HEK293 (cell line): Measurements from ENCODE around the gene KIAA0513.

ENCODE experiments used
- AEBP2 ChIP-seq: fragments of 450-650 bp; formaldehyde crosslinking; IDR thresholded peaks from 2 replicates; pipeline ENCODE4 v1.5.1; 2016; ENCODE audit warnings: missing biosample characterization, missing genetic modification characterization, borderline replicate concordance
- HOXD13 ChIP-seq: sonication (generic); formaldehyde crosslinking; IDR thresholded peaks from 2 replicates; pipeline ENCODE4 v1.8.0; 2022; ENCODE audit warnings: missing genetic modification reagents, borderline replicate concordance
- SALL2 ChIP-seq: fragments of 450-650 bp; formaldehyde crosslinking; IDR thresholded peaks from 2 replicates; pipeline ENCODE4 v1.5.0; 2017; ENCODE audit warnings: missing biosample characterization, mild to moderate bottlenecking, missing genetic modification characterization, borderline replicate concordance
- SP3 ChIP-seq: fragments of 450-650 bp; formaldehyde crosslinking; IDR thresholded peaks from 2 replicates; pipeline ENCODE4 v1.5.1; 2016; ENCODE audit warnings: missing biosample characterization, missing genetic modification characterization
- ZBTB48 ChIP-seq: fragments of 450-650 bp; formaldehyde crosslinking; IDR thresholded peaks from 2 replicates; pipeline ENCODE4 v1.5.1; 2016; ENCODE audit warnings: missing biosample characterization, missing genetic modification characterization
- ZFP37 ChIP-seq: fragments of 450-650 bp; formaldehyde crosslinking; IDR thresholded peaks from 2 replicates; pipeline ENCODE4 v1.5.1; 2016; ENCODE audit warnings: missing biosample characterization, missing genetic modification characterization
- ZNF133 ChIP-seq: fragments of 450-650 bp; formaldehyde crosslinking; IDR thresholded peaks from 2 replicates; pipeline ENCODE4 v1.5.1; 2016; ENCODE audit warnings: missing biosample characterization, missing genetic modification characterization
- ZNF146 ChIP-seq: fragments of 450-650 bp; formaldehyde crosslinking; IDR thresholded peaks from 2 replicates; pipeline ENCODE4 v1.5.1; 2016; ENCODE audit warnings: missing biosample characterization, missing genetic modification characterization
- ZNF157 ChIP-seq: fragments of 450-650 bp; formaldehyde crosslinking; IDR thresholded peaks from 2 replicates; pipeline ENCODE4 v1.5.1; 2016; ENCODE audit warnings: missing biosample characterization, missing genetic modification characterization
- ZNF214 ChIP-seq: fragments of 450-650 bp; formaldehyde crosslinking; IDR thresholded peaks from 2 replicates; pipeline ENCODE4 v1.5.1; 2017; ENCODE audit warnings: missing biosample characterization, mild to moderate bottlenecking, missing genetic modification characterization, borderline replicate concordance
- ZNF274 ChIP-seq, 2 experiments: fragments of 200-500 bp in 1 of 2; fragments of 450-650 bp in 1 of 2; sonication (Bioruptor generic) in 1 of 2; formaldehyde crosslinking in 1 of 2; IDR thresholded peaks; 2 replicates each; pipeline versions ENCODE4 v1.5.1 to v1.6.1; 2014 to 2016; ENCODE audit warnings: borderline replicate concordance in 1 of 2, inconsistent platforms in 1 of 2, low read length in 1 of 2, missing biosample characterization in 1 of 2, missing genetic modification characterization in 1 of 2
- ZNF391 ChIP-seq: fragments of 450-650 bp; formaldehyde crosslinking; IDR thresholded peaks from 2 replicates; pipeline ENCODE4 v1.5.1; 2016; ENCODE audit warnings: low read depth, missing biosample characterization, missing genetic modification characterization, borderline replicate concordance
- ZNF394 ChIP-seq: fragments of 450-650 bp; formaldehyde crosslinking; IDR thresholded peaks from 2 replicates; pipeline ENCODE4 v1.5.1; 2016; ENCODE audit warnings: missing biosample characterization, missing genetic modification characterization, mild to moderate bottlenecking, moderate library complexity, borderline replicate concordance
- ZNF514 ChIP-seq: fragments of 450-650 bp; formaldehyde crosslinking; IDR thresholded peaks from 2 replicates; pipeline ENCODE4 v1.5.1; 2016; ENCODE audit warnings: missing biosample characterization, missing genetic modification characterization
- ZNF561 ChIP-seq: fragments of 450-650 bp; IDR thresholded peaks from 2 replicates; pipeline ENCODE4 v1.5.1; 2018; ENCODE audit warnings: missing biosample characterization, missing genetic modification characterization, borderline replicate concordance
- ZSCAN18 ChIP-seq: fragments of 450-650 bp; formaldehyde crosslinking; IDR thresholded peaks from 2 replicates; pipeline ENCODE4 v1.5.1; 2016; ENCODE audit warnings: missing biosample characterization, missing genetic modification characterization
- TF ChIP-seq, protein P1 (sequence below): fragments of 450-650 bp; formaldehyde crosslinking; IDR thresholded peaks from 2 replicates; pipeline ENCODE4 v1.5.1; 2016; ENCODE audit warnings: missing biosample characterization, missing genetic modification characterization
- TF ChIP-seq, protein P2 (sequence below): fragments of 450-650 bp; formaldehyde crosslinking; conservative IDR thresholded peaks from 2 replicates; pipeline ENCODE4 v1.5.1; 2016; ENCODE audit warnings: low read depth, missing biosample characterization, missing genetic modification characterization
- TF ChIP-seq, protein P3 (sequence below): fragments of 450-650 bp; formaldehyde crosslinking; optimal IDR thresholded peaks from 2 replicates; pipeline ENCODE3; 2016; ENCODE audit warnings: missing biosample characterization, mild to moderate bottlenecking, missing genetic modification characterization
- TF ChIP-seq, protein P4 (sequence below): fragments of 450-650 bp; formaldehyde crosslinking; IDR thresholded peaks from 2 replicates; pipeline ENCODE4 v1.5.1; 2016; ENCODE audit warnings: missing biosample characterization, missing genetic modification characterization
- TF ChIP-seq, protein P5 (sequence below): fragments of 450-650 bp; formaldehyde crosslinking; IDR thresholded peaks from 2 replicates; pipeline ENCODE4 v1.5.1; 2016; ENCODE audit warnings: missing biosample characterization, missing genetic modification characterization, borderline replicate concordance

Gene KIAA0513

GRCh38 chr16:85010931-85011845 lies 16.4 kb upstream of the KIAA0513 start, which contains the start of gene ZDHHC7 (continued):
- TF ChIP-seq, protein P1, sequence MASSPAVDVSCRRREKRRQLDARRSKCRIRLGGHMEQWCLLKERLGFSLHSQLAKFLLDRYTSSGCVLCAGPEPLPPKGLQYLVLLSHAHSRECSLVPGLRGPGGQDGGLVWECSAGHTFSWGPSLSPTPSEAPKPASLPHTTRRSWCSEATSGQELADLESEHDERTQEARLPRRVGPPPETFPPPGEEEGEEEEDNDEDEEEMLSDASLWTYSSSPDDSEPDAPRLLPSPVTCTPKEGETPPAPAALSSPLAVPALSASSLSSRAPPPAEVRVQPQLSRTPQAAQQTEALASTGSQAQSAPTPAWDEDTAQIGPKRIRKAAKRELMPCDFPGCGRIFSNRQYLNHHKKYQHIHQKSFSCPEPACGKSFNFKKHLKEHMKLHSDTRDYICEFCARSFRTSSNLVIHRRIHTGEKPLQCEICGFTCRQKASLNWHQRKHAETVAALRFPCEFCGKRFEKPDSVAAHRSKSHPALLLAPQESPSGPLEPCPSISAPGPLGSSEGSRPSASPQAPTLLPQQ = peak; percentile 50; the same call in 1 of the 2 replicates
- TF ChIP-seq ZNF394 (no peak), ZNF133 (no peak), ZFP37 (tag by site-specific recombination) (no peak; the same call in 1 of the 2 replicates), HOXD13 (CRISPR knock-in tag) (no peak), ZSCAN18 (tag by site-specific recombination) (0 out of 2 replicates have a peak, but pooled peaks have one; percentile 14), ZNF157 (tag by site-specific recombination) (no peak), AEBP2 (no peak), ZNF514 (no peak), SALL2 (tag by site-specific recombination) (no peak), ZNF391 (tag by site-specific recombination) (0 out of 2 replicates have a peak, but pooled peaks have one; percentile 17), ZNF146 (no peak), ZNF561 (peak; percentile 51; the same call in 1 of the 2 replicates), ZBTB48 (tag by site-specific recombination) (no peak), ZNF274 (IDR thresholded peaks at IDR 0.05; ENCODE audit: low read length) (no peak), ZNF274 (tag by site-specific recombination; IDR thresholded peaks at IDR 0.05; ENCODE audit: borderline replicate concordance) (no peak), SP3 (no peak), ZNF214 (tag by site-specific recombination) (no peak)
- TF ChIP-seq, protein P2, sequence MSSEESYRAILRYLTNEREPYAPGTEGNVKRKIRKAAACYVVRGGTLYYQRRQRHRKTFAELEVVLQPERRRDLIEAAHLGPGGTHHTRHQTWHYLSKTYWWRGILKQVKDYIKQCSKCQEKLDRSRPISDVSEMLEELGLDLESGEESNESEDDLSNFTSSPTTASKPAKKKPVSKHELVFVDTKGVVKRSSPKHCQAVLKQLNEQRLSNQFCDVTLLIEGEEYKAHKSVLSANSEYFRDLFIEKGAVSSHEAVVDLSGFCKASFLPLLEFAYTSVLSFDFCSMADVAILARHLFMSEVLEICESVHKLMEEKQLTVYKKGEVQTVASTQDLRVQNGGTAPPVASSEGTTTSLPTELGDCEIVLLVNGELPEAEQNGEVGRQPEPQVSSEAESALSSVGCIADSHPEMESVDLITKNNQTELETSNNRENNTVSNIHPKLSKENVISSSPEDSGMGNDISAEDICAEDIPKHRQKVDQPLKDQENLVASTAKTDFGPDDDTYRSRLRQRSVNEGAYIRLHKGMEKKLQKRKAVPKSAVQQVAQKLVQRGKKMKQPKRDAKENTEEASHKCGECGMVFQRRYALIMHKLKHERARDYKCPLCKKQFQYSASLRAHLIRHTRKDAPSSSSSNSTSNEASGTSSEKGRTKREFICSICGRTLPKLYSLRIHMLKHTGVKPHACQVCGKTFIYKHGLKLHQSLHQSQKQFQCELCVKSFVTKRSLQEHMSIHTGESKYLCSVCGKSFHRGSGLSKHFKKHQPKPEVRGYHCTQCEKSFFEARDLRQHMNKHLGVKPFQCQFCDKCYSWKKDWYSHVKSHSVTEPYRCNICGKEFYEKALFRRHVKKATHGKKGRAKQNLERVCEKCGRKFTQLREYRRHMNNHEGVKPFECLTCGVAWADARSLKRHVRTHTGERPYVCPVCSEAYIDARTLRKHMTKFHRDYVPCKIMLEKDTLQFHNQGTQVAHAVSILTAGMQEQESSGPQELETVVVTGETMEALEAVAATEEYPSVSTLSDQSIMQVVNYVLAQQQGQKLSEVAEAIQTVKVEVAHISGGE (tag by site-specific recombination) = peak; percentile 87
- TF ChIP-seq, protein P3, sequence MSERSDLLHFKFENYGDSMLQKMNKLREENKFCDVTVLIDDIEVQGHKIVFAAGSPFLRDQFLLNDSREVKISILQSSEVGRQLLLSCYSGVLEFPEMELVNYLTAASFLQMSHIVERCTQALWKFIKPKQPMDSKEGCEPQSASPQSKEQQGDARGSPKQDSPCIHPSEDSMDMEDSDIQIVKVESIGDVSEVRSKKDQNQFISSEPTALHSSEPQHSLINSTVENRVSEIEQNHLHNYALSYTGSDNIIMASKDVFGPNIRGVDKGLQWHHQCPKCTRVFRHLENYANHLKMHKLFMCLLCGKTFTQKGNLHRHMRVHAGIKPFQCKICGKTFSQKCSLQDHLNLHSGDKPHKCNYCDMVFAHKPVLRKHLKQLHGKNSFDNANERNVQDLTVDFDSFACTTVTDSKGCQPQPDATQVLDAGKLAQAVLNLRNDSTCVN (tag by site-specific recombination) = peak; percentile 58
- TF ChIP-seq, protein P4, sequence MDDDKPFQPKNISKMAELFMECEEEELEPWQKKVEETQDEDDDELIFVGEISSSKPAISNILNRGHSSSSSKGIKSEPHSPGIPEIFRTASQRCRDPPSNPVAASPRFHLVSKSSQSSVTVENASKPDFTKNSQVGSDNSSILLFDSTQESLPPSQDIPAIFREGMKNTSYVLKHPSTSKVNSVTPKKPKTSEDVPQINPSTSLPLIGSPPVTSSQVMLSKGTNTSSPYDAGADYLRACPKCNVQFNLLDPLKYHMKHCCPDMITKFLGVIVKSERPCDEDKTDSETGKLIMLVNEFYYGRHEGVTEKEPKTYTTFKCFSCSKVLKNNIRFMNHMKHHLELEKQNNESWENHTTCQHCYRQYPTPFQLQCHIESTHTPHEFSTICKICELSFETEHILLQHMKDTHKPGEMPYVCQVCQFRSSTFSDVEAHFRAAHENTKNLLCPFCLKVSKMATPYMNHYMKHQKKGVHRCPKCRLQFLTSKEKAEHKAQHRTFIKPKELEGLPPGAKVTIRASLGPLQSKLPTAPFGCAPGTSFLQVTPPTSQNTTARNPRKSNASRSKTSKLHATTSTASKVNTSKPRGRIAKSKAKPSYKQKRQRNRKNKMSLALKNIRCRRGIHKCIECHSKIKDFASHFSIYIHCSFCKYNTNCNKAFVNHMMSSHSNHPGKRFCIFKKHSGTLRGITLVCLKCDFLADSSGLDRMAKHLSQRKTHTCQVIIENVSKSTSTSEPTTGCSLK = no peak
- TF ChIP-seq, protein P5, sequence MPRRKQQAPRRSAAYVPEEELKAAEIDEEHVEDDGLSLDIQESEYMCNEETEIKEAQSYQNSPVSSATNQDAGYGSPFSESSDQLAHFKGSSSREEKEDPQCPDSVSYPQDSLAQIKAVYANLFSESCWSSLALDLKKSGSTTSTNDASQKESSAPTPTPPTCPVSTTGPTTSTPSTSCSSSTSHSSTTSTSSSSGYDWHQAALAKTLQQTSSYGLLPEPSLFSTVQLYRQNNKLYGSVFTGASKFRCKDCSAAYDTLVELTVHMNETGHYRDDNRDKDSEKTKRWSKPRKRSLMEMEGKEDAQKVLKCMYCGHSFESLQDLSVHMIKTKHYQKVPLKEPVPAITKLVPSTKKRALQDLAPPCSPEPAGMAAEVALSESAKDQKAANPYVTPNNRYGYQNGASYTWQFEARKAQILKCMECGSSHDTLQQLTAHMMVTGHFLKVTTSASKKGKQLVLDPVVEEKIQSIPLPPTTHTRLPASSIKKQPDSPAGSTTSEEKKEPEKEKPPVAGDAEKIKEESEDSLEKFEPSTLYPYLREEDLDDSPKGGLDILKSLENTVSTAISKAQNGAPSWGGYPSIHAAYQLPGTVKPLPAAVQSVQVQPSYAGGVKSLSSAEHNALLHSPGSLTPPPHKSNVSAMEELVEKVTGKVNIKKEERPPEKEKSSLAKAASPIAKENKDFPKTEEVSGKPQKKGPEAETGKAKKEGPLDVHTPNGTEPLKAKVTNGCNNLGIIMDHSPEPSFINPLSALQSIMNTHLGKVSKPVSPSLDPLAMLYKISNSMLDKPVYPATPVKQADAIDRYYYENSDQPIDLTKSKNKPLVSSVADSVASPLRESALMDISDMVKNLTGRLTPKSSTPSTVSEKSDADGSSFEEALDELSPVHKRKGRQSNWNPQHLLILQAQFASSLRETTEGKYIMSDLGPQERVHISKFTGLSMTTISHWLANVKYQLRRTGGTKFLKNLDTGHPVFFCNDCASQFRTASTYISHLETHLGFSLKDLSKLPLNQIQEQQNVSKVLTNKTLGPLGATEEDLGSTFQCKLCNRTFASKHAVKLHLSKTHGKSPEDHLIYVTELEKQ (tag by site-specific recombination) = no peak
